Measurements from ENCODE around the gene LENG8.
A peak's percentile ranks its signal among the peaks of the same experiment; 100 is the strongest.
"Not testable (repeated sequence)": the region's sequence is repeated elsewhere in the genome, so short reads cannot be mapped to it uniquely, and the experiment has no call there.

LENG8 gene

DNA sequence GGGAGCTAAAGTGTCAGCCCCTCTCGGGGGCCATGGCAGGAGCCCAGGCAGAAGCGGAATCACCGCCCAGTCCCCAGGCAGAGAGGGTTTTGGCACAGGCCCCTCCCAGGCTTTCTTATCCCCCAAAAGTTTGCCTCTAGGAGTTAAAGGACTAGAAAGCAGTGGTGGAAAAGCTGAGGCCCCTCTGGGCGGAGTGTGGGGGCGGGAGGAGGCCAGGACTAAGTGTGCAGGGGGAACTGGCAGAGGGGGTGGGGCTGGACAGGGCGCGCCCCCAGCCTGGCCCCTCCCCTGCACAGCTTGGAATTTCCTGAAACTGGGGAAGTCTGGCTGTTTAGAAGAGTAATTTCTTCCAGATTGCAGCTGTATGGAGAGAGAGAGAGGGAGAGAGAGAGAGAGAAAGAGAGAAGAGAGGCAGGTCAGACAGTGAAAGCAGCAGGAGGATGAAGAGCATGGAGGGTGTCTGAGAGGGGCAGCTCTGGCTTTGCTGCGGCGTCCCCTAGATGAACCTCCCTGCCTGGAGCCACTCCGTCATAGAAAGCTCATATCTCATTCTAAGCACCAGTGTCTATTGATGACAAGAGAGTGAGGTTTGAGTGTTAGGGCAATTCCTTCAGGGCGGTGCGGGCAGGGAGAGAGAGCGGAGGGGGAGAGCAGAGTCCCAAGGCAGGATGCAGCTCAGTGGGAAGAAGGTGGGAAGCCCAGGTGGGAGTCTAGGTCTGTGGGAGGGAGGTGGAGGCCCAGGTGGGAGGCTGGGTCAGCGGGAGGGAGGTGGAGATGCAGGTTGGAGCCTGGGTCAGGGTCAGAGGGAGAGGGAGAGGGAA, 24.3 kb downstream of the LENG8 start, which contains the start of gene CDC42EP5:
TSS of gene CDC42EP5 (minus strand) at position 226 of the 821 bp plus-strand sequence. CDS start 7,749 bp downstream, outside the sequence.
- H3K27ac ChIP-seq = peak within 1 kb of the TSS; percentile 5 to 84 (median 69)

DNA sequence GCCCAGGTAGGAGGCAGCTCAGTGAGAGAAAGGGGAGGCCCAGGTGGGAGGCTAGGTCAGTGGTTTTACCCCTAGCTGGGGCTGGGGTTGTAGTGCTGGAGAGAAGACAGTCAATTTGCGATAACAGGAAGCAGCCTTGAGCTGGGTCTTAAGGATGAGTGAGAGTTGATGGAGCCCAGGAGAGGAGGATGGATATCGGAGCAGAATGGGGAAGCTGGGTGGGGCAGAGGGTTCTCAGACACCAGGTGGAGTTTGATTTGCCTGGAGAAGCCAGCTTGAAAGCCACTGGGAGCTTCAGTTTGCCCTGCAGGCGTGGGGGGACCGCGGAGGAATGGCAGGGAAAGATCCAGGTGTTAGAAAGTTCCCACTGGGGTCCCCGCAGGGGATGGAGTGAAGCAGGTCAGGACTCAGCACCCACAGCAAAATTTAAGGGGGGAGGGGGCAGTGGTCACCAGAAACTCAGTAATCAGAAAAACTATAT, 24.9 kb downstream of the LENG8 start:
- no peak overlapping the region for H3K4me3 ChIP-seq
- peak overlapping the region in 17 of 21 experiments; percentile 5 to 84 (median 70) for H3K27ac ChIP-seq

More for the DNA sequence above, 24.3 kb downstream of the LENG8 start, which contains the start of gene CDC42EP5:
- peak within 1 kb of the TSS in 5 of 7 experiments; percentile 26 to 34 (median 32) for H3K4me3 ChIP-seq

DNA sequence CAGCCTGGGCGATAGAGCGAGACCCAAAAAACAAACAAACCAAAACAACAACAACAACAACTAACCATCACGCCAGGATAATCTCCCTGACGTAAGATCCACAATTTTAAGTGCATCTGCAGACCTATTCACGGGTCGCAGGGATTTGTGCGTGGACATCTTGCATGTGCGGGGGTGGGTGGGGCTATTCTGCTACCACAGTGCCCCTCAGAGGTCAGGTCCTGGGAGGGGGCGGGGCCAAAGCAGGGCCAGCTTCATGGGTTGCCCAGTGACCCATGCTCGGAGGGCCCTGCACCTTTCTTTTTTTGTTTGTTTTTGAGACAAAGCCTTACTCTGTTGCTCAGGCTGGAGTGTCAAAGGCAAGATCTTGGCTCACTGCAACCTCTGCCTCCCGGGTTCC, 26.7 kb downstream of the LENG8 start:
- Histone ChIP-seq H3K4me3 (no peak overlapping the region), H3K27ac (no peak overlapping the region)

DNA sequence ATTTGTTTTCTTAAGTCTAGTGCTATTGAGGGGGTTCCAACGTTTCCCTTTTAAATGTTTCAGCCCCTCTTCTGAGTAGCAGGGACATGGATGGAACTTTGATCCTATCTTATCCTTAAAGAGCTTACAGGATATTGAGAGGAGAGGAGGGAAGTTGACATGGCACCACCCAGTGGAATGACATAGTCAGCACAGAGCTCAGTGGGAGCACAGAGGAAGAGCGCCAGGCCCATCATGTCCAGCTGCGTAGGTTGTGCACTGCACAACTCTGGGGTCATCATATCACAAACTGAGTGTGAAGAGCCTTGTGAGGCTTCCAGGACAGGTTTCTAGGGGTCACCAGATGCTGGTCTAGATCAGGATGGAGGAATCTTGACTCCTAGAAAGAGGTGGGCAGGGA, 28.7 kb downstream of the LENG8 start:
- Histone ChIP-seq H3K4me3 (no peak overlapping the region), H3K27ac (no peak overlapping the region)

DNA sequence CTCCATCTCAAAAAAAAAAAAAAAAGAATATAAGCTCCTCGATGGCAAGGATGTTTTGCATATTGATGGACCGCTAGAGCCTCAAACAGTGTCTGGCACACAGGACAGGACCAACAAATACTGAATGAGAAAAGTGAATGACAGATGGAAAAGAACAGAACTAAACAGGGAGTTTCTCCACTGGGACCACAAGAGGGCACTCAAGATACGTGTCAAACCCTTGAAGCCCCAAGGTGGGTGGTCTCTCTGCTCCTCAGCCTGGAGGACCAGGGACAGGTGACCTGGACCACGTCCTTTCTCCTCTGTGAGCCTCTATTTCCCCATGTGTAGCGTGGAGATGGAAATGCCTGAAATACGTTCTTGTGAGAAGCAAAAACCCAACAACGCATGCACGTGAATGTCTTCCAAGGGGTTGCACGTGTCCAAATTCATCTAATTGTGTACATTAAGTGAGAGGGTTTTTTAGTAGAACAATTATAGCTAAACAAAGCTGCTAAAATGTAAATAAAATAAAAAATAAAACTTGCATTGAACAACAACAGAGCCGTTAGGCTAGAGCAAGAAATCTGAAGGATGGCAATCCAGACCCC, 29.8 kb downstream of the LENG8 start:
- H3K4me3 ChIP-seq = no peak overlapping the region
- H3K27ac ChIP-seq = no peak overlapping the region

DNA sequence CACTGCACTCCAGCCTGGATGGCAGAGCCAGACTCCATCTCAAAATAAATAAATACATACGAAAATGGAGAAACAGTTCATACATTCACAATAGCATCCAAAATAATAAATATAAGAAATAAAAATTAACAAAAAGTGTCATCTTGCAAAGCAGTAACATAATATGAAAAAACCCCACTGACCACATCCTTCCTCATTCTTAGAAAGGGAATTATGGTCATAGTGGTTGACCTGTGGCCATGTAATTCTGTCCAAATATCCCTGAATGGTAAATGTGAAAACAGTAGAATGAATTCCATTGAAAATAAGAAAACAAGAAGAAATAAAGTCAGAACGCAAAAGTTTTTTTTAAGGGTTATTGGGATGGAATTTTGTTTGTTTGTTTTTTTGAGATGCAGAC, 31.1 kb downstream of the LENG8 start:
- no peak overlapping the region for H3K4me3 ChIP-seq
- no peak overlapping the region for H3K27ac ChIP-seq

DNA sequence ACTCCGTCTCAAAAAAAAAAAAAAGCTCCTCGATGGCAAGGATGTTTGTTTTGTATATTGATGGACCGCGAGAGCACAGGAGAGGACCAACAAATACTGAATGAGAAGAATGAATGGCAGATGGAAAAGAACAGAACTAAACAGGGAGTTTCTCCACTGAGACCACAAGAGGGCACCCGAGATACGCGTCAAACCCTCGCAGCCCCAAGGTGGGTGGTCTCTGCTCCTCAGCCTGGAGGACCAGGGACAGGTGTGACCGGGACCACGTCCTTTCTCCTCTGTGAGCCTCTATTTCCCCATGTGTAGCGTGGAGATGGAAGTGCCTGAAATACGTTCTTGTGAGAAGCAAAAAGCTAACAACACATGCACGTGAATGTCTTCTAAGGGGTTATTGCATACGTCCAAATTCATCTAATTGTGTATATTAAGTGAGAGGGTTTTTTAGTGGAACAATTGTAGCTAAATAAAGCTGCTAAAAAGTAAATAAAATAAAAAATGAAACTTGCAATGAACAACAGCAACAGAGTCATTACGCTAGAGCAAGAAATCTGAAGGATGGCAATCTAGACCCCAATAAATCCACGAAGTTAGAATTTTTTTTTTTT, 32.4 kb downstream of the LENG8 start:
- Histone ChIP-seq H3K27ac (no peak overlapping the region), H3K4me3 (no peak overlapping the region)

DNA sequence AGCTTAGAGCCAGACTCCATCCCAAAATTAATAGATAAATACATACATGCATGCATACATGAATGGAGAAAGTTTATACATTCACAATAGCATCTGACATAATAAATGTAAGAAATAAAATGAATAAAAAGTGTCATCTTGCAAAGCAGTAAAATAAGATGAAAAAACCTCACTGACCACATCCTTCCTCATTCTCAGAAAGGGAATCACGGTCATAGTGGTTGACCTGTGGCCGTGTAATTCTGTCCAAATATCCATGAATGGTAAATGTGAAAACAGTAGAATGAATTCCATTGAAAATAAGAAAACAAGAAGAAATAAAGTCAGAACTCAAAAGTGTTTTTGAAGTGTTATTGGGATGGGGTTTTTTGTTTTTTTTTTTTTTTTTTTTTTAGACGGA, 33.9 kb downstream of the LENG8 start:
- Histone ChIP-seq H3K4me3 (no peak overlapping the region), H3K27ac (no peak overlapping the region)

DNA sequence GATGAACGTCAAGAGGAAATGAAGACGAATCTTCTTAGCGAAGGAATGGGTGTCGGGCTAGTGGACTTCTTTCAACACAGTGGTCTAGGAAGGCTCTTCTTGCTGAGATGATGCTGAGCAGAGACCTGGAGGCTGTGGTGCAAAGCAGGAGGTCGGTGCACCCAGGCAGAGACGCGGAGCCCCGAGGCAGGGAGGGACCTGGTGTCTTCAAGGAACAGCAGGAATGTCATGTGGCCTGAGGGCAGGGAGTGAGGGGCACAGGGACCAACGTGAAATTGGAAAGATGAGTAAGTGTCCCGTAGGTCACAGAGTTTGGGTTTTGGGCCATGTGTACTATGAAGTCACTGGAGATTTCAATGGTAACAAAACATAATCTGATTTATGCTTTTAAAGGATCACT, 35.5 kb downstream of the LENG8 start:
- H3K27ac ChIP-seq = no peak overlapping the region
- H3K4me3 ChIP-seq = no peak overlapping the region

DNA sequence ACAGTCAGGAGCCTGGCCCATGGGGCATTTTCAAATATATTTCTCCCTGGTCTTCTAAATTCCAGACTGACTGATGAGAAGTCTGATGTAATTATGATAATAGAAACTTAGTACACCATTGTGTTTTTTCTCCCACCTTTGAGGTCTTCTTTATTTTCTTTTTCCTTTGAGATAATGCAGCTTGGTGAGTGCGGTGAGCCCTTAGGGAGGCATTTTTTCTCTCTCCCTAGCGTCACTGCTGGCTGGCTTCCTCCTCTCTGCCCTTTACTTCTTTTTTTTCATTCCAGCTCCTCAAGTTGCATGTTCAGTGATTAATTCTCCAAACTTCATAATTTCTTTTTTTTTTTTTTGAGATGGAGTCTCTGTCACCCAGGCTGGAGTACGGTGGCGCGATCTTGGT, 36.9 kb downstream of the LENG8 start:
- Histone ChIP-seq H3K4me3 (no peak overlapping the region), H3K27ac (no peak overlapping the region)

DNA sequence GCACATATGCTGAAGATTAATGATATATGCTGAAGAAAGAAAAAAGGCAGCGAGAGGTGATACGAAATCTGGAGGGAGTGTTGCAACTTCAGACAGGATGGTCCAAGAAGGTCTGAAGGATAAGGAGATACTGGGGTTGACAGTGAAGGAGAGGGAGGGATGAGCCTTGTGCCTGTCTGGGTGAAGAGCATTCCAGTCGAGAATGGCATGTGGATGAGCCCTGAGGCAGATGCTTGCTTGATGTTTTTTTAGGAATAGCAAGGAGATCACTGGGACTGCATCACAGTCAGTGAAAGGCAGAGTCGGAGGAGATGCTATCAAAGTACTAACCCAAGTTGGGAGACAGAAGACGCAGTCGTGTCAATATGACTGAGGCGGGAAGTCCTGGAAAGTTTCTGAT, 40.3 kb downstream of the LENG8 start:
- H3K27ac ChIP-seq = no peak overlapping the region

DNA sequence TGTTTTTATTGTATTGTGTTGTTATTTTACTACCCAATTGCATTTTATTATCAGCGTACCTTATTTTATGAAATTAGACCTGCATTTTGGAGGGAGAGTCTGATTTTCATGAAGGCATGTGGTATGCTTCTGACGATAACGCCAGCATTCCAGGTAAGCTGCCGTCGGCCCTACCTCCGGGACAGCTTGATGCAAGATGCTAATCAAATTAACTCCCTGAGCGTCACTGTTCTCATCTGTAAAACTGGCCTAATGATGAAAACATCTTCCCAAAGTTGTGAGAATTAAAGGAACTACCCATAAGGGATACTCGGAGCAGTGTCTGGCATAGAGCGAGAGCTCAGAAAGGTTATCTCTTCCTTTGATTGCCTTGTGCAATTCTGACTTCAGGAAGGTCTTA, 40.8 kb downstream of the LENG8 start:
- H3K4me3 ChIP-seq = no peak overlapping the region
- no peak overlapping the region for H3K27ac ChIP-seq

More for the DNA sequence above, 40.3 kb downstream of the LENG8 start:
- H3K4me3 ChIP-seq = no peak overlapping the region

DNA sequence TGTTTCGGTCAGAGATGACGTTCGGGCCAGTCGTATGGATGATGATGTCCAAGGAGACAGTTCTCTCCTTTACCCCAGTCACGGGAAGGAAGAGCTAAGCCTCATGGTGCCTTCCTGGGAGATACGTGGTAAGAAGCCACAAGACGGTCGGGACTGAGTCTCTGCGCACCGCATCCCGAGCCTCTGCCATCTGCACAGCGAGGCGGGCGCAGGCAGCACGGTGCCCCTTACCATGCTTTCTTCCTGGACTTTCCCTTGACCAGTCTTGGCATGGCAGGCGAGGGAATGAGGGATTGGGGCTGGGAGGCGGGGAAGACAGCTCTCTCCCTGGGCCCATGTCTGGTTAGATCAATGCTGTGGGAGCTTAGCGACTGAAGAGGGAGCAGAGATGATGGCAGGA, 43.6 kb downstream of the LENG8 start:
- Histone ChIP-seq H3K4me3 (no peak overlapping the region), H3K27ac (no peak overlapping the region)

DNA sequence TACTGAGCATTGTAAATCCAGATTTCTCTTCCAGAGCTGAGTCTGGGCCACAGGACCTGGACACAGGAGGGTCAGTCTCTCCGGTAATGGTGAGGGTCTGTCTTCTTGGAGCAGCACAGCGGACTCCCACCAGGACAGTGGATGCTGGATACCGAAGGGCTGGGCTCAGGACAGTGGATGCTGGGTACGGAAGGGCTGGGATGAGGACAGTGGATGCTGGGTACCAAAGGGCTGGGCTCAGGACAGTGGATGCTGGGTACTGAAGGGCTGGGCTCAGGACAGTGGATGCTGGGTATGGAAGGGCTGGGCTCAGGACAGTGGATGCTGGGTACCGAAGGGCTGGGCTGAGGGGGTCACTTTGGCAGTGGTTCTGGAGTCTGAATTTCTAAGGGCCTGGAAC, 44.1 kb downstream of the LENG8 start:
- H3K27ac ChIP-seq = not testable (repeated sequence)

DNA sequence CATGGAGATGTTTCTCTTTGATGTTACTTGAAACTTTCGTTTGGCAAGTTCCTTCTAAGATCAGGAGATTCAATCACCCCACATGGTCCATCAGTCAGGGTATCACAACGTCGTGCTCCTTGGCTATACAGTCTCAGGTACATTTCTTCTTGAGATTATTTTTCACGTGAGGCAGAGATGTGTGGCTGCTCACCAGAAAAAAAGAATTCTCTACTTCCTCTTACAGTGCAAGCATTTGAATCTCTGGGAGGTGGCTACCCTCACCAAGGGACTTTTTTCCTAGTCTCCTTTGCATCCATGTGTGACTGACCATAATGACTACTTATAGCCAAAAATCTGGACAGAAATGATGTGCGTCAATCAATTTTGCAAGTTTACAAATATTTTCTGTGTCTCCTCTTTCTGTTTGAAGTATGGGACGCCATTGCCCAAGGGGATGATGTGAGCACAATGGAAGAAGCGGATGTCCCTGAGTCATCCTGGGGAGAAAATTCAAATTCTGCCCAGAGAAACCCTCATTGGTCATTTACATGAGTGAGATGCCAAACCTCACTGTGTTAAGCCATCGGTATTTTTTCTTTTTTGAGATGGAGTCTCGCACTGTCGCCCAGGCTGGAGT, 45.1 kb downstream of the LENG8 start:
- no peak overlapping the region for H3K4me3 ChIP-seq
- H3K27ac ChIP-seq = no peak overlapping the region

More for the DNA sequence above, 44.1 kb downstream of the LENG8 start:
- not testable (repeated sequence) for H3K4me3 ChIP-seq

DNA sequence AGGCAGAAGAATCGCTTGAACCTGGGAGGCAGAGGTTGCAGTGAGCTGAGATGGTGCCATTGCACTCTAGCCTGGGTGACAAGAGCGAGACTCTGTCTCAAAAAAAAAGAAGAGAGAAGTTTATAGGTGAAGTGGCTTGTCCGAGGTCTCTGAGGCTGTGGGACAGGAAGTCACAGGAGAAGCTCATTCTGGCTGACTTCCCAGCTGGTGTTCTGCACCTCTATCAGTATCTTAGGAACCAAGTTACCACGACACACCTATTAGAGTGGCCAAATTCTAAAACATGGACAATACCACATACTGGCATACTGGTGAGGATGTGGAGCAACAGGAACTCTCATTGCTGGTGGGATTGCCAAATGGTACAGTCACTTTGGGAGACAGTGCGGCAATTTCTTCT, 46.3 kb downstream of the LENG8 start:
- H3K27ac ChIP-seq, H3K4me3 ChIP-seq: not testable (repeated sequence)

DNA sequence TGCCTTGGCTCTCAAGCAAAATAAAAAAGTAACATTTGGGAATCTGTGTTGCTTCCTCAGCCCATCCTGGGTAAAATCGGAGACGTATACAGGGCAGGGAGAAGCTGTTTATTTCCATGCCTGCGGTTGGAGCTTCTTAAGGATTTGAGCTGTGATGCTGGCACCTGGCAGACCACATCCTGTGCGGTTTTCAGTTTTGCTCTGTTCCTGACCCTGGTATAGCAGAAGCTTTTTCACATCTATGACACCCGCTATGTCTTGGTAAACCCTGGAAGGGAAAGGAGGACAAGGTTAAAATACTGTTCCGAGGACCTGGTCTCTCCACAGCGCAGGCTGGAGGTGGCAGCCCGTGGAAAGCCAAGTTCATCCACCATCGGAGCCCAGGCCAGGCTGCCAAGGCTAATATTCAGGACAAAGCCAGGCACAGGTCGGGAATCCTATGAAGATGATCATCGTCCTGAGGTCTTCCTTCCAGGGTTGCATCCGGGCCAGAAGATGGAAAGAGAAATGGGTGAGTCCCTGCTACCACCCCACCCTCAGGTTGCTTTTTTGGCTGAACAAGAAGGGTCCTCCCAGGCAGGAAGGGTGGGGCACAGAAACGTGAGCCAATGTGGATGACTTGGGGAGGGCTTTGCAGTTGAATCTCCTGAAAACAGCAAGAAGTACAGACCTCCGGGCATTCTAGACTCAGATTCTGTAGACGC, 48.9 kb downstream of the LENG8 start:
- not testable (repeated sequence) for H3K4me3 ChIP-seq
- H3K27ac ChIP-seq = peak overlapping the region in 1 of 21 experiments; percentile 21

DNA sequence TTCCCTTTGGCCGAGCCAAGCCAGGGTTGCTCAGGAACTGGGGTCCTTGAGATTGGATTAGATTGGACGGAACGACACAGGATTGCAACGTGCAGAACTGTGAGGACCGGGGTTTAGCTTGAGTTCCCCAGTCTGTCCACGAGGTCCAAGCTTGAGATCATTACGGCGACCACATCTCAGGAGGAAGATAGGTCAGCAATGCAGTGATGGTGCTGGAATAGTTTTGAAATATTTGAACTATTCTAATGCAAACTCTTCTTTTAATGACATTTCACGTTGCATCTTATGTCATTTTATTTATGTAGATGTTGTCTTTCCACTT, 49.4 kb downstream of the LENG8 start:
- peak overlapping the region in 1 of 21 experiments; percentile 21 for H3K27ac ChIP-seq
- H3K4me3 ChIP-seq = not testable (repeated sequence)

DNA sequence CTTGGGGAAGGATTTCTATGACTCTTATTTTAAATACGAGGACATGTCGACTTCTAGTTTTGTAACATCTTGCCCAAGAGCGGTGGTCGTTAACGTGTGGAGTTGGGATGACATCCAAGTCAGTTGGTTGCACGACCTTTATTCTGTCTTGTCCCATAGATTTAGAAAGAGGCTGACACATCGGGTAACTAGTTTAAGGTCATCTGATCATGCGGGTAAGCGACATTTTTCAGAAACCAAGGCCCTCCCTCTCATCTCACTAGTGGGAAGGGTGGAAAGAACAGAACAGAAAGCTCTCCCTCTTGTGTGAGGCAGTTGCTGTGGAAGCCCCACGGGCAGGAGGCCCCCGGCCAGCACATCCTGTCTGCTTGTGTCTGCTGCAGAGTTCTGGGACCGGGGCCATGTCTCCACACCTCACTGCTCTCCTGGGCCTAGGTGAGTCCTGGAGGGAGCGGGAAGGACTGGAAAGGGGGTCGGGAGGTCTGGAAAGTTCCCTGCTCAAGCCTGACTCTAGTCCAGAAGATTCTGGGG, 53.6 kb downstream of the LENG8 start, which contains the start of gene LAIR2:
TSS of gene LAIR2 (plus strand) at position 314 of the 531 bp plus-strand sequence. CDS start at position 402, 88 bp downstream.
- H3K4me3 ChIP-seq = no peak within 1 kb of the TSS
- H3K27ac ChIP-seq = no peak within 1 kb of the TSS
